ENCODE data around the gene JAML.
"Not testable (repeated sequence)": the region's sequence is repeated elsewhere in the genome, so short reads cannot be mapped to it uniquely, and the experiment has no call there.

The JAML gene

DNA sequence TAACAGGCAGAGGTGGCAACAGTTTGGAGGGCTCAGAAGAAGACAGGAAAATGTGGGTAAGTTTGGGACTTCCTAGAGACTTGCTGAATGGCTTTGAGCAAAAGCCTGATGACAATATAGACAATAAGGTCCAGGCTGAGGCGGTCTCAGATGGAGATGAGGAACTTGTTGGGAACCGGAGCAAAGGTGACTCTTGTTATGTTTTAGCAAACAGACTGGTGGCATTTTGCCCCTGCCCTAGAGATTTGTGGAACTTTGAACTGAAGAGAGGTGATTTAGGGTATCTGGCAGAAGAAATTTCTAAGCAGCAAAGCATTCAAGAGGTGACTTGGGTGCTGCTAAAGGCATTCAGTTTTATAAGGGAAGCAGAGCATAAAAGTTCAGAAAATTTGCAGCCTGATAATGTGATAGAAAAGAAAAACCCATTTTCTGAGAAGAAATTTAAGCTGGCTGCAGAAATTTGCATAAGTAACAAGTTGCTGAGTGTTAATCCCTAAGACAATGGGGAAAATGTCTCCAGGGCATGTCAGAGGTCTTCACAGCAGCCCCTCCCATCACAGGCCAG, 33.8 kb downstream of the JAML start:
- DNase-seq = not testable (repeated sequence)

DNA sequence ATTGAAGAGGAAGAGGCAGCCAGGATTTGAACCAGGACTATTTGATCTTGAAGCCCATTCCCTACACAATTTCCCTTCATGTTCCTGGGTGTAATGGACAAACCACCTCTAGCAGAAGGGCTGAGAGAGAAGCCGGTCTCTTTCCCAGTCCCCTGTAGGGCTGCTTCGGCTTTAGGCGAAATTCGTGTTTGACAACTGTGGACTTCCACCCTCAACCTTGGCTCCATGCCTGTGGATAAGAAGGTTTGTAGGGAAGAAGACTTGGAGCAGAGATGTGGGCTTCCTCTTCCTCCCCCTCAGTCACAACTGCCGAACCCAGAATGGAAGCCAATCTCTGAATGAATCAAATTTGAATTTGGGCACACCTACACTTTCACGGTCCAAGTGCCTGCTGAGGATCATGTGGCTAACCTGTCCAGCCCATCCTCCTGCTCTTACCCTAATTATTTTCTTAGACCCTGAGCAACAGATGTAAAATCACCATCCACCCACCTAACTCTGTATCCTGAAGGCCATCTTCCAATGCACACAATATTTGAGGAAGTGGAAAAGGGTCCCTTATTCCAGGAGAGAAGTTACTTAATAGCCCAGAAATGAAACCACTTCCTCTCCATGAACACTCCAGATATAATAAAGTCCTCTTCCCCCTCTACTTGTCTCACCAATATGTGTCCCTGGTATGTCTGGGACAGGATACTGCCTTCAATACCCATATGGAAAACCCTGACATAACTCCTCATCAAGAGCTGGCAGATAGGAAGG, 38.3 kb downstream of the JAML start:
- no peak for DNase-seq

DNA sequence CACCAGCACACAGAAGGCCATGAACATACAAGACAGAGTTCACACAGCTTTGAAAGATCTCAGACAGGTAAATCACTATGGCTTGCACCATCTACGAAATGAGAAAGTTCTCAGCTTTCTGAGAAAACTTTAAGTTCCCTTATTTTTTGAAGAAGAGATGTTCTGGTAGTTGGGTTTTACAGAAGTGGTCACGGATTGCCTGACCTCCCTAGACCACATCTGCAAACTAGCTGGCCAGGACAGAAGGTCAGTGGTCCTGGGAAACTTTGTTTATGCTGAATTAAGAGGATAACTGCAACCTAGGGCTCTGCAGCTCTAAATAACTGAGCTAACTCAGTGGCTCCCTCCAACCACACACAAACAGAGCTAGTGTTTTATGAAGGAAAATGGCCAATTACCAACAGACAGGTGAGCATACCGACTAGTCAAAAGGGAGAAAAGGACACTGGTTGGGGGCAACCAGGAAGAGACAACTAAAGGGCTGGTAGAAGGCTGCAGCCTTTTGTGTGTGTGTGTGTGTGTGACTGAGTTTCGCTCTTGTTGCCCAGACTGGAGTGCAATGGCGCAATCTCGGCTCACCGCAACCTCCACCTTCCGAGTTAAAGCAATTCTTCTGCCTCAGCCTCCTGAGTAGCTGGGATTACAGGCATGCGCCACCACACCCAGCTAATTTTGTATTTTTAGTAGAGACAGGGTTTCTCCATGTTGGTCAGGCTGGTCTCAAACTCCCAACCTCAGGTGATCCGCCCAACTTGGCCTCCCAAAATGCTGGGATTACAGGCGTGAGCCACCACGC, 39.8 kb downstream of the JAML start:
- DNase-seq = no peak

DNA sequence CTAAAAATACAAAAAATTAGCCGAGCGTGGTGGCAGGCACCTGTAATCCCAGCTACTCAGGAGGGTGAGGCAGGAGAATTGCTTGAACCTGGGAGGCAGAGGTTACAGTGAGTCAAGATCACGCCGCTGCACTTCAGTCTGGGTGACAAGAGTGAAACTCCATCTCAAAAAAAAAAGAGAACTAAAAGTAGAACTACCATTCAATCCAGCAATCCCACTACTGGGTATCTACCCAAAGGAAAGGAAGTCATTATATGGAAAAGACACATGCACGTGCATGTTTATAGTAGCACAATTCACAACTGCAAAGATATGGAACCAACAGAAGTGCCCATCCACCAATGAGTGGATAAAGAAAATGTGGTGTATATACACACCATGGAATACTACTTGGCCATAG, 41.1 kb downstream of the JAML start:
- not testable (repeated sequence) for DNase-seq

DNA sequence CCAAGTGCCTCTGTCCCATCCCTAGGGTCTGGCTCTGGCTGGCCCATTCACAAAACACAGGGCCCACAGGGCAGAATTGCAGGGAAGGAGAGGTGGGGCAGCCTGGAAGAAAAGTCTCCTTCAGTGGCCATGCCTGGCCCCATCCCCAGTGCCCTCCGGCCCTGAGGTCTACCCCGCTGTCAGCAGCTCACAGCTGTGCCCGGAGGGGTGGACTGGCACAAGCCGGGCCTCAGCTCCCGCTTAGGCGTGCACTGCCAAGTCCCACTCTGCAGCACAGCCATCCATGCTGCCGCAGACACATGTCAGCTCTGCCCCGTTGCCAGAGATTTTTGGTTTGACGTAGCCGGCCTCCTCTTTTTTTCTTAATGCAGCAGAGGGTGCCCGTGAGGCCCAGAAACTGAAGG, 44.5 kb downstream of the JAML start:
- no peak for DNase-seq

DNA sequence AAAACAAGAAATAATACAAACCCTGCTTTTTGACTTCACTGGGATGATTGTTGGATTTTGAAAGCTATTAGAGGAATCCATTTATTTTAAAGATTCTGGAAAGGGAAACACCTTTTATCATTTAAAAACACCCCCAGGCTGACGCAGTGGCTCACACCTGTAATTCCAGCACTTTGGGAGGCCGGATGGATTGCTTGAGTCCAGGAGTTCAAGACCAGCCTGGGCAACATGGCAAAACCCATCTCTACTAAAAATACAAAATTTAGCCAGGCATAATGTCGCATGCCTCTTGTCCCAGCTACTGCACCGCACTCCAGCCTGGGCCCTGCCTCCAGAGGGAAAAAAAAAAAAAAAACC, 48.1 kb downstream of the JAML start:
- no peak for DNase-seq

DNA sequence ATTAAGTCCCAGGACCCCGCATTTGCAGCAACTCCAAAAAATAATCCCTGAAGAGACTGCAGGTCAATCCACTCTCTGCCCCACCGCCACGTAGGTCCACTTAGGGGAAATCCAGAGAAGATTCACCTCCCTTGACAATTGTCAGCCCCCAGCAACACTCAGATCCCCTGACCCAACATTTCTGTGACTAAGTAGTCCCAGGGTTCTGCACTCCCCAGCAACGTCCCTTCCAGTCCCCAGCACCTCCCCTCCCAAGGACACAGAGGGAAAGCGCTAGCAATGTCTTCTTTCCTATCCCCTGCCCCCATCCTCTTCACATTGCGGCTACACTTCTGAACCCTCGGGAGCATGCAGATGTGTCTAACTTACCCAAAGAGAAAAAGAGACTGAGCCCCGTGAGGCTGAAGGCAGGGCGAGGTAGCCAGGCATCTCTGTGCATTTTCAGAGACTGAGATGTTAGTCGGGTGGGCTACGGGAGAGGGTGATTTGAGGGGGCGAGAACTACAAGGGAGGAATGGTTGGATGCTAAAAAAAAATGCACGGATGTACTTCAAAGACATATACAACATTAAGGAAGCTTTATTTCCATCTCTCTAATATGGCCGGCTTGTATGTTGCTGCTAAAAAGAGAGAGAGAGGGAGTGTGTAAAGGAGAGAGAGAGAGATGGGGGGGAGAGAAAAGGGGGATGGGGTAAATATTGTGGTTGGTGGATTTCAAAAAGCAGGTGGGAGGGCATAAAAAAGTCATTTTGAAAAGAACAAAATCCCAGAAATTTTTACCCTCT, 48.6 kb downstream of the JAML start, which contains the start of gene SCN2B:
TSS of gene SCN2B (minus strand) at position 647 of the 785 bp plus-strand sequence. CDS start at position 439, 208 bp downstream.
- DNase-seq = no peak

DNA sequence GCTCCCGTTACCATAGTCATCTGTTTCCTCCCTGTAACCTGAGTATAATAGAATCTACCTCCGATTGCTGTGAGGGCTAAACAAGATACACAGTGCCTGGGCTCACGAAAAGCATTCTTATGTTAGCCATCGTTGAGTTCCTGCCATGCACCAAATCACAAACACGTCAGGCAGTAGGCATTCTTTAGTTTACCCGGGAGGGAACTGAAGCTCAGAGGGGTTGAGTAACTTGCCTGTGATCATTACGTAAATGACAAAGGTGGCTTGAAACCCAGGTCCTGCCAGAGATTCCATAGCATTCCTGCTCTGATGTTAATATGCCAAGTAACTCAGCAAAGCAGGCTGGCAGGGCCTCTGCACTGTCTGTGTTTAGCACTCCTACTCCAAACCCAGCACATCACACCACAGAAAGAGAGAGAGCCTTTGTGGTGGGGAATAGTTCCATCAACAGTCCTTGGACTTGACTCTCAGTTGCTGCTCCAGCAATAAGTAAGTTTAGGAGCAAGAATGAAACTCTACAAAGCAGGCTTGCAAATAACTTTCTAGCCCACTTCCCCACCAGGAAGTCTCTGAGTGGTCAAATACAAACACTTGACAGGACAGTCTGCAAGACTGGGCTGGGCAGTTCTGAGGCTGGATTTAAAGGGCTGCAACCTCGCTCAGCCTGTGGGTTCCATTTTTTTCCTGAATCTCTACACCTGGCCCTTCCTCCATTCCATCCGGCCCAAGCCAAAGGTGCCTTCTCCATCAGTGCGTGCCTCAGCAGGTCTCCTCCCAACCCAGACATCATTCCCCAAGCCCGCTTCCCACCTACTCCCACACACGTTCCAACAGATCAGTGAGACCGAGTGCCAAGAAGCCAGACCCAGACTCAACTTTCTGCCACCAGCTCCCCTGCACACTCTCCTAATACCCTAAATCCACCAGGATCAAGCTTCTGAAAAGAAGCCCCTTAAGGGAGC, 49.5 kb downstream of the JAML start:
- DNase-seq = no peak

DNA sequence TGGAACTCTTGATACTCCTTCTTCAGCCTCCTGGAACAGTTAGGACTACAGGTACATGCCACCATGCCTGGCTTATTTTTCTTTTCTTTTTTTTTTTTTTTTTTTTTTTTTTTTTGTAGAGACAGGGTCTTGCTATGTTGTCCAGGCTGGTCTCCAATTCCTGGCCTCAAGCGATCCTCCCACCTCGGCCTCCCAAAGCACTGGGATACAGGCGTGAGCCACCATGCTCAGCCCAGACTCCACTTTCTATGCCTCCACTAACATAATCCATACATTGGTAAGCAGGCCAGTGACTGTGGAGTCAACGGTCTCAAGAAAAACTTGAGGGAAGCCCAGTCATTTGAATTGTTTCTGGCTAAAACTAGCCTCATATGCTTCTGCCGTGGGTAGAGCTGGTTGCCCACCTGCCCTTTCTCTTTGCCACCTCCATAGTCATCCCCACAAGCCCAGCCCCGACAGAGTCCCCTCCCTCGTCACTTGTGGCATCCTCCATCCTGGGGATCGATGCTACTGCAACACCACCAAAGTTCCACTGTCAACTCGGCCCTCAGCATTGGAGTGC, 50.7 kb downstream of the JAML start:
- no peak for DNase-seq

DNA sequence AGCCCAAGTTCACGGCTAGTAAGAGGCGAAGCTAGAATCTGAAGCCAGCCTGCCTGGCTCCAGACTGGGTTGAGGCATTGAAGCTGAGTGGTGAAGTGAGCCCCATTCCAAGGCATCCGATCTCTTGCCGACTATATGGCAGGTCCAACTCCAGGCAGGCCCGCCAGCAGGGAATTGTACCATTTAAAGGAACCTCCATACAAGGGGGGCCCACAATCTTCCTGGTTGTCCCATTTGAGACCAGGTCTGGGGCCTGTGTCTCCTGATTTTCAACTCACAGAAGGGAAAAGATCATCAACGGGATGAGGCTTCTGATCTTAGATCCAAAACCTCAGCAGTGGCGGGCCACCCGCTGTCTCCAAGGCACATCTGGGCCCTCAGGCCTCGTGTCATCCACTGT, 52.5 kb downstream of the JAML start:
- no peak for DNase-seq

DNA sequence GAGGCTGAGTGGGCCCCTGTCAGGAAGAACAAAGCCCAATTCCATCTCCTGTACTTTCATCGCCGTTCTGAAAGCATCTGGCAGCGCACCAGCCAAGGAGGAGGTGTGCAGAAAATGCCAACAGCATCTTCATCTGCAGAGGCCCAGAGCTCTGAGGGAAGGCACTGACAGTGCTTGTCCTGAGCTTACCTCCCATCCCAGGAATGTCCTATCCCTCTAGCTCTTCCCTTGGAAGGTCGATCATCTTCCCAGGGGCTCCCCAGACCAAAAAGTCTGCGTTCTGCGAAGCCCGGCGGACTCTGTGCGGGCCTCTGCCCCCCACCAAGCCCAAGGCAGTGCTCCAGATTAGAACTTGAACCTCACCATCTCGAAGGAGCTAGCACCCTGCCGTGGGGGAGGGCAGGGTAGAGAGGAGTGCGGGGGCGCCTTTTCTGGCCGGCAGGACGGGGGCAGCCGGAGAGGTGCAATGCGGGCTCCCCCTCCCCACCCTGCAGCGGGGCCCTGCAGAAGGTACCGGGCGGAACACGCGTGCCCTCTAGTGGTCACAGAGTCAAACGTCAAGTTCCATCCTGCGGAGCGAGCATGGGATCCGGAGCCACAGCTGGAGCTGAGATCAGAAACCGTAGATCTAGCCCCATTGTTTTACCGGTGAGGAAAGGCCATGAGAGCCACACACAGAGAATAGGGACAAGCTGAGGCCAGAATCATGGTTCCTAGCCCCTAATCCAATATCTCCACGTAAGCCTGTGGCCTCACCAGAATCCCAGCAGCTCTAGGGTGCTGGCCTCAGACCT, 53.3 kb downstream of the JAML start:
- DNase-seq = peak; percentile 87

DNA sequence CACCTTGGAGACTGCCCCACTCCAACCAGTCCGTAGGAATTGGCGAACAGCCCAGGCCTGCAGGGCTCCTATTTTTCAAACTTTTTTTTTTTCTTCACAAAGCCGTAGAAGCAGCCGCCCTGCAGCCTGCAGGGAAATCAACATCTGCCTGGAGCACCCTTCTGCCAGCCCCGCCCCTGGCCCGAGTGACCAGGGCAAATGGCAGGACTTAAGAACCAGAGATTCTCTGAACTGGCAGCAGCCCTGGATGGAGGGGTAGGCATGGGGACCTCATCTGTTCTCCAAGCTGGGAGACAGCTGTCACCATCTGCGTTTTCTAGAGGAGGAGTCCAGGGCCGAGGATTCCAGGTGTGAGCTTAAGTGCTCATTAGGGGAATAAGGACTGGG, 53.9 kb downstream of the JAML start:
- peak; percentile 97 for DNase-seq

DNA sequence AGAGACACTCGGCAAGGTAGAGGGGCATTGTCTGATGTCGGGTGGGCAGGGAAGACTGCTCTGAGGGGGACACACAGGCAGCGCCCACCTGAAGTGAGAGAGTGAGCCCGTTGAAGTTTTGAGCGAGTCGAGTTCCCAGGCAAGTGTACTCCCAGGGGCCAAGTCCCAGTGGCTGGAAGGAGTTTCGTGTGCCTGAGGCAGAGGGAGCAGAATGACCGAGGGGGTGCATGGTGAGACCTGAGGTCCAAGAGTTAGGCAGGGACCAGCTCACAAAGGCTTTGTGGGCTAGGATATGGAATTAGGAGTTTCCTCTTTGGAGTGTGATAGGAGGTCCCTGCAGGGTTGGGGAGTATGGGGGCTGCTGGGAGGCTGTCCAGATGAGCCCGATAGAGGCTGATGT, 54.6 kb downstream of the JAML start:
- DNase-seq = no peak

DNA sequence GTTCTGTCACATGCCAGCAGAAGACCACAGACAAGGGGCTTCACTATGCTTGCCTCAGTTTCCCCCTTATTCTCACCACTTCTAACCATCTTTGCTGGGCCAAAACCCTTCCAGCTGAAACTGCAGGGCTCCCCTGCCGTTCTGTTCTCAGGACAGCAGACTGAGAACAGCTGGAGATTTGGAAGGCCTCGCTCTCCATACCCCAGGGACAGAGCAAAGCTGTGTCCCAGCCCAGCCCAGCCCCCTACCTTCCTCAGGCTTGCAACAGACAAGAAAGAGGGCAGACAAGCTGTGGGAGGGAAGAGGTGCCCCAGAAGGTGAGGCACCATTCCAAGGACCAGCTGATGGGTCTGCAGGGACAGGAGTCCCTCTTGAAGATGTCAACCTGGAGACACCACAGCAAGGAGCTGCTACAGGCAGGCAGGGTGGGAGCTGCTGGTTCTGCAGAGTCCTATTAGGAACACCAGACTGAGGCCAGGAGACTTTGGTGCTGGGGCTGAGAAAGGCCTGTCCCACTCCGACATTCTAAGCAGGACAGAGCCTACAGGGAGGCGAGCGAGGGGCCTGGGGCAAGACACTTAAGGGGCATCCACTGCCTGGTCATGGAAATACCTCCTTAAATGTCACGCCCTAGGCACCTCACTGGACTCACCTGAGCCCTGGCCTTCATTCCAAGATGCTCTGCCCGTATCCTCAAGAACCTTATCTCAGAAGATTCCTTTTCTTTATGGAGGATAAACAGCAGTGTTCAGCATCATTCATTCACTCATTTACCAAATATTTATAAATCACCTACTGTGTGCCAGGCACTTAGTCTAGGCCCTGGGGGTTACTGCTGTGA, 55.3 kb downstream of the JAML start:
- DNase-seq = no peak

DNA sequence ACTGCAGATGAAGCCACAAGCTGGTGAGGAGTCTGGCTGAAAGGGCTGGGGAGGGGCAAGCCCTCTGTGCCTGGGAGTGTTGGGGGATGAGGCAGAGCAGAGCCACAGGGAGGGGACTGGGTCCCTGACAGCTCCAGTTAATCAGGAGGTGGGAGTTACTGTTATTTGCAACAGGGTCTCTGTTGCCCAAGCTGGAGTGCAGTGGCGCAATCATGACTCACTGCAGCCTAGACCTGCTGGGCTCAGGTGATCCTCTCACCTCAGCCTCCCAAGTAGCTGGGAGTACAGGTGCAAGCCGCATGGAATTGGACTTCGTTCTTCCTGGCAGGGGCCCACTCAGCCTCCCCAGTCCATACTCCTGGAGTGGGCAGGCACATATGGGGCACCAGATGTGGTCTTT, 56.1 kb downstream of the JAML start:
- DNase-seq = no peak

DNA sequence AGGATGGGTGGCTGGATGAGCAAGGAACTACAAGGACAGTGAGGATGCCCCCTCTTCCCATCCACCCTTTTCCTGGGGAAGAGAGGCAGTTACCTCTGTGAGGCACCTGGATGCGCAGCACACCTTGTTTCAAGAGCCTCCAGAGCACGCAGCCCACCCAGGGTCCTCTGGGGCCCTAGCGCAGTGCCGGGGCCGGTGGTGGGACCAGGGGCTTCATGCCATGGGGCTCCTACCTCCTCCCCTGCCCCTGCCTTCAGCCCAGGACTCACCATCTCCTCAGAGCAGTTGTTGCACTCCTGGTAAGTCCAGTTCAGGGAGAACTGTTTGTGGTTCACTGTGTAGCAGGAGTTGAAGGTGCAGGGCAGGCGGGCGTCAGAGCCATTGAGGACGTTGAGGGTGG, 56.5 kb downstream of the JAML start:
- no peak for DNase-seq

DNA sequence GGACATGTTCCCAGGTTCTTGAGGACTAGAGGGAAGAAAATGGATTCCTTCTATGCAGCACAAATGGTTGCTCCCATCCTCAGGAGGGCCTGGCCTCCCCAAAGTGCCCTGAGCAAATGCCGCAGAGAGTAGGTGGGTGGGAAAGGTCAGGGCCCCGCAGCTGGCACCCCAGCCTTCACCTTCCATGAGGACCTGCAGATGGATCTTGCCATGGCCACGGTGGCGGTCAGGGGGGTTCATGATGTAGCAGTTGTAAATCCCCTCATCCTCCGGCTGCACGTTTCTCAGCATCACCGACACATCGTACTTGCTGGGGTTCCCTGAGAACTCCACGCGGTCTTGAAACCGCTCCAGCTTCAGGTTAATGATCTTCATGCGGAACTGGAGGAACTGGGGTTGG, 56.9 kb downstream of the JAML start:
- DNase-seq = no peak

DNA sequence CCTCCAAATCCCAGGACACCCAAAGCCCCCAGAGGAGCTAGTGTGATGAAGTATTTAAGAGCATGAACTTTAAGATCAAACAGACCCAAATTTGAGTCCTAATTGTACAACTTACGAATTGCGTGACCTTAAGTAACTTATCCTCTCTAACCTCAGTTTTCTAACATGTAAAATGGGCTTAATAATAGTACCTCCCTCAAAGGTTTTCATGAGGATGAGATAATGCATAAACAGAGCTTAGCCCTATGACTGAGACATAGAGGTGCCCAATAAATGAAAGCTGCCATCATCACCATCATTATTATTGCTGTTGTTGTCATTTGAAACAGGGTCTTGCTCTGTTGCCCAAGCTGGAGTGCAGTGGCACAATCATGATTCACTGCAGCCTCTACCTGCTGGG, 57.6 kb downstream of the JAML start:
- DNase-seq = no peak

DNA sequence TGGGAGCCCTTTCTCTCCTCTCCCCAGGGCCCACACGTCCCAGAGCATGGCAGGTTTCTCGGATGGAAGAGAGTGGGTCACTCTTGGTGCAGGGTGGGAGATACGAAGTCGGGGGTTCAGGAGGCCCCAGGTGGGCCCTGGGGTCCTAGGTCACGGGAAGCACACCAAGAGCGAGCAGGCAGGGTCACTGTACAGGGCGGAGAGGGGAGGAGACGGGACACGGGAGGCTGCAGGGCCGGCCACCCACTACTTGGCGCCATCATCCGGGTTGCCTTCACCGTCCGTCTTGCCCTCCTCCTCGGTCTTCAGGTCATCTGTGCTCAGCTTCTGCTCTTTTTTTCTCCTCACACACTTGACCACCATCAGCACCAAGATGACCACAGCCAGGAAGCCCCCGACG, 58.2 kb downstream of the JAML start:
- no peak for DNase-seq

DNA sequence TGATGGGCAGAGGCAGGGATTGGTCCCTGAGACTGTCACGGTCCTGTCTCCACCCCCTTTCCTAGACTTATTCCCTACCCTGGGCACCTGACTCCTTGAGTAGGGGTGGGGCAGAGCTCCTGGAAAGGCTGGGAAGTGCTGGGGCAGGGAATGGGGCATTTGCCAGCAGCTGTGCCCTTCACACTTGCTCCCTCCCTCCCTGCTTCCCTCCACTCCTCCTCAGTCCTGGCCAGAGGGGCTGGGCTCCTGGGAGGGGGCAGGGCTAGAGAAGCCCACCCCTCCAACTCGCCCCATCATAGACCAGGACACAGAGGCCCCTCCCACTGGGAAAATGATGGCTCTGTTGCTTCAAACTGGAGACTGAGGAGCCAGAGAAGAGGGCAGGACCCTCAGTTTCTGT, 59.9 kb downstream of the JAML start:
- no peak for DNase-seq

All from NCI-H1105 treated with DMSO at 0.1 percent for 48 hours (cell line).